H7 (cell line): ENCODE results near the gene CCDC185. TPM values are rescaled to one million over a fixed set of nuclear protein-coding genes. Genes with fewer than 3 reads are reported as not detected.

Experiments used
- DNase-seq: peaks from one replicate; pipeline ENCODE4 v3.0.0; 2012
- H3K27me3 ChIP-seq: 2 replicates; pipeline ENCODE4 v1.6.0; 2011; ENCODE audit warnings: mild to moderate bottlenecking, low read length; ENCODE audit not compliant: control insufficient read depth, insufficient read depth
- H3K36me3 ChIP-seq: replicated peaks from 2 replicates; pipeline ENCODE4 v1.5.1; 2011; ENCODE audit warnings: low read length; ENCODE audit not compliant: control insufficient read depth, insufficient read depth
- H3K4me3 ChIP-seq: 2 replicates; pipeline ENCODE4 v1.5.1; 2011; ENCODE audit warnings: low read depth, mild to moderate bottlenecking, control low read depth, low read length, moderate library complexity; ENCODE audit not compliant: insufficient read depth
- total RNA-seq: library from RNA; depleted of rRNA; stranded (reverse); fragments of >200 nt; shearing (Covaris generic); gene quantifications from 2 replicates; pipeline ENCODE4 v1.2.3, GENCODE V29; 2014; rRNA removed

CCDC185 gene
- total RNA-seq, 1 experiment from 2014 or later, result not detected

DNA sequence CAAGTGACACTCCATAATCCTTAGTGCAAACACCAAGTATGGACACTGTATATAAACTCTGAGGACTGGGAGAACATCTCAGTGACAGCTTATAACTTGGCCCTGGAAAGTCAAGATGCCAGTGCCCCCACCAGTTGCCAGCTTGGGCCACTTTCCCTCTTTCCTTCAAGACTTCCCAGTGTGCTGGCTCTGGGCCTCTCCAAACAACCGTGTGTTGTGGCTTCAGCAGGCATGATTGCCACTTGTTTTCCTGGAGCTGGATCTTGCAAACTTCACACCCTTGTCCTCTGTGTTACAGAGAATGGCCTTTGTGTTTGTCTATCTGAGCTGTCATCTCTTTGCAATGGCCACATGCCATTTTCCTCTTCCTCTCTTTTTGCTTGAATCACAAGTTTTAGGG, 37.0 kb downstream of the CCDC185 start:
- no peaks in the 10 kb centered on the region for H3K27me3 ChIP-seq
- no peak overlapping the region for H3K4me3 ChIP-seq
- DNase-seq, result no peak
- H3K36me3 ChIP-seq, result no peaks in the 10 kb centered on the region

DNA sequence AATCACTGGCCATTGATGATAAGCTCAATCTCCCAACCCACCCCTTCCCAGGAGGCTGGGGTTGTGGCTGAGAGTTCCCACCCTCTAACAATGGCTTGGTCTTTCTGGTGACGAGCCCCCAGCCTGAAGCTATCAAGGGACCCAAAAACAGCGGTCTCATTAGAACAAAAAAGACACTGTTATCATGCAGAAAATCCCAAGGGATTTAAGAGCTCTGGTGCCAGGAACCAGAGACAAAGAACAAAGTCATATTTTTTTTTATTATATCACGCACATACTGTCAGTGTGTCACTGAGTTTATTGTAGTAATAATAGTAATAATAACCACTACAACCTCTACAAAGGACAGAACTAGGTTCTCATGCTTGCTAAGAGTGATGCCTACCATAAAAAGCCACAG, 43.9 kb downstream of the CCDC185 start:
- Histone ChIP-seq H3K36me3 (no peaks in the 10 kb centered on the region), H3K4me3 (no peak overlapping the region), H3K27me3 (no peaks in the 10 kb centered on the region; the same call in 1 of the 2 replicates)
- DNase-seq, result no peak

DNA sequence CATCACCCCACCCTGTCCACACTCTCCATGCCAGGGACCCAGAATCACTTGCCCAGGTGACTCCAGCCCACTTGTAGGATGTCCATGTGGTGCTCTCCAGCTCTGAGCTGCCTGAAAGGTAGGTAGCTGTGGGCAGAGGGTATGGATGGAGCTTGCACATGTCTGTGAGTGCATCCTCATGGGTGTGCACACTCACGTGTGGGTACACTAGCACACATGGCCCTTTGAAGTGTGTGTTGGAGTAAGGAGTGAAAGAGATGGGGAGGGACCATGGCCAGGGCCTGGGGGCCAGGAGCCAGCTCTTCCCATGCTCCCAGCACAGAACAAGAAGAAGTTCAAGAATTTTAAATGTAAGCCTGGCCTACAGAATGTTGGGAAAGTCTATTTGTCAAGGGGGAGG, 50.2 kb downstream of the CCDC185 start:
- no peak for DNase-seq
- Histone ChIP-seq H3K4me3 (no peak overlapping the region), H3K36me3 (no peaks in the 10 kb centered on the region), H3K27me3 (no peaks in the 10 kb centered on the region; the same call in 1 of the 2 replicates)

DNA sequence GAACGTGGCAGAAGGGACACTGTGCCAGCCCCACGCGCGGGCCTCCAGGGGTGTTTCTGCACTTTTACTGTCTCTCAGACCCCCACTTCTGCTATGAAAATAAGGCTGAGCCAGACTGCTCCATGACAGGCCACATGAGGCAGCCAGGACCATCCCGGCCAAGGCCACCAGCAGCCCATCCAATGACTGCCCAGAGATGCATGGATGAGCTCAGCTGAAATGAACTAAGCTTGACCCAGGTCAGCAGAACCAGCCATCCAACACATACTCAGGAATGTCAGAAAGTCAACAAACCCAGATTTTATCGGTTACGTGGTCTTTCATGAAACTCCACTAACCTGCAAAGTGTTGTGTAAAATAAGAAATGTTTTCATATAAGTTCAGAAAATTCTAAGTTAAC, 51.2 kb downstream of the CCDC185 start:
- DNase-seq, result no peak
- Histone ChIP-seq H3K4me3 (no peak overlapping the region), H3K27me3 (no peaks in the 10 kb centered on the region; the same call in 1 of the 2 replicates), H3K36me3 (no peaks in the 10 kb centered on the region)

Other genes with a start within 250 kb of the CCDC185 start
- 0.07 and 4.1 TPM in 2 replicates for gene SUSD4, start 29.2 kb upstream of the CCDC185 start, total RNA-seq